Measurements from ENCODE around the gene C15orf40. TPM values are rescaled to one million over a fixed set of nuclear protein-coding genes. Genes with fewer than 3 reads are reported as not detected.
A peak's percentile ranks its signal among the peaks of the same experiment; 100 is the strongest.
"Not testable (repeated sequence)": the region's sequence is repeated elsewhere in the genome, so short reads cannot be mapped to it uniquely, and the experiment has no call there.

C15orf40 gene
- total RNA-seq, 3 donors from 2014 or later: 10.2 to 26.8 (median 14.6) TPM

- H3K27me3 ChIP-seq: no peaks in the 10 kb centered on the region
- H3K36me3 ChIP-seq: no peaks in the 10 kb centered on the region
- peak; percentile 34 to 62 for DNase-seq (ENCODE audit: low spot score in 2 of 2)
- TF ChIP-seq, protein P1, sequence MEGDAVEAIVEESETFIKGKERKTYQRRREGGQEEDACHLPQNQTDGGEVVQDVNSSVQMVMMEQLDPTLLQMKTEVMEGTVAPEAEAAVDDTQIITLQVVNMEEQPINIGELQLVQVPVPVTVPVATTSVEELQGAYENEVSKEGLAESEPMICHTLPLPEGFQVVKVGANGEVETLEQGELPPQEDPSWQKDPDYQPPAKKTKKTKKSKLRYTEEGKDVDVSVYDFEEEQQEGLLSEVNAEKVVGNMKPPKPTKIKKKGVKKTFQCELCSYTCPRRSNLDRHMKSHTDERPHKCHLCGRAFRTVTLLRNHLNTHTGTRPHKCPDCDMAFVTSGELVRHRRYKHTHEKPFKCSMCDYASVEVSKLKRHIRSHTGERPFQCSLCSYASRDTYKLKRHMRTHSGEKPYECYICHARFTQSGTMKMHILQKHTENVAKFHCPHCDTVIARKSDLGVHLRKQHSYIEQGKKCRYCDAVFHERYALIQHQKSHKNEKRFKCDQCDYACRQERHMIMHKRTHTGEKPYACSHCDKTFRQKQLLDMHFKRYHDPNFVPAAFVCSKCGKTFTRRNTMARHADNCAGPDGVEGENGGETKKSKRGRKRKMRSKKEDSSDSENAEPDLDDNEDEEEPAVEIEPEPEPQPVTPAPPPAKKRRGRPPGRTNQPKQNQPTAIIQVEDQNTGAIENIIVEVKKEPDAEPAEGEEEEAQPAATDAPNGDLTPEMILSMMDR (IDR thresholded peaks at IDR 0.05): peak in 2 of 3 donors; percentile 49 to 51
- TF ChIP-seq POLR2AphosphoS5 (IDR thresholded peaks at IDR 0.05) (no peak), POLR2A (IDR thresholded peaks at IDR 0.05) (no peak)
- intact Hi-C loops (cut with DNase I; ENCODE audit: low total_unique reads): no loop called here
- peaks cover 0 to 15% of the 10 kb centered on the region in 2 donors for H3K4me1 ChIP-seq
- no peaks in the 10 kb centered on the region for H3K9me3 ChIP-seq
- peak overlapping the region; percentile 82 to 93 for H3K27ac ChIP-seq
- peak overlapping the region; percentile 92 to 99 (median 93) for H3K4me3 ChIP-seq
Observed at GRCh38 chr15:83010709-83011270, 649 bp downstream of the C15orf40 start.

DNA sequence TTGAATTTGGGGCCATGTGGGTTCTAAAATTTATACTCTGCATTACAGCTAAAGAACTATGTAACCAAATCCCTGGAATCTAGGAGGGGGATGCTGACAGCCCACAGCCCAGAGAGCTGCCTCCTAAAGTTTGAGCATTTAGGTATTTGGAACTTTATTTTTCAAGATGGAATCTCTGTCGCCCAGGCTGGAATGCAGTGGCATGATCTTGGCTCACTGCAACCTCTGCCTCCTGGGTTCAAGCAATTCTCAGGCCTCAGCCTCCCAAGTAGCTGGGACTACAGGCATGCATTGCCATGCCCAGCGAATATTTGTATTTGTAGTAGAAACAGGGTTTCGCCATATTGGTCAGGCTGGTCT is 10.8 kb downstream of the C15orf40 start:
- H3K36me3 ChIP-seq; H3K4me1 ChIP-seq; H3K9me3 ChIP-seq; intact Hi-C loops (cut with DNase I; ENCODE audit: low total_unique reads); H3K4me3 ChIP-seq; H3K27ac ChIP-seq; H3K27me3 ChIP-seq; DNase-seq (ENCODE audit: low spot score in 2 of 2): not testable (repeated sequence)

DNA sequence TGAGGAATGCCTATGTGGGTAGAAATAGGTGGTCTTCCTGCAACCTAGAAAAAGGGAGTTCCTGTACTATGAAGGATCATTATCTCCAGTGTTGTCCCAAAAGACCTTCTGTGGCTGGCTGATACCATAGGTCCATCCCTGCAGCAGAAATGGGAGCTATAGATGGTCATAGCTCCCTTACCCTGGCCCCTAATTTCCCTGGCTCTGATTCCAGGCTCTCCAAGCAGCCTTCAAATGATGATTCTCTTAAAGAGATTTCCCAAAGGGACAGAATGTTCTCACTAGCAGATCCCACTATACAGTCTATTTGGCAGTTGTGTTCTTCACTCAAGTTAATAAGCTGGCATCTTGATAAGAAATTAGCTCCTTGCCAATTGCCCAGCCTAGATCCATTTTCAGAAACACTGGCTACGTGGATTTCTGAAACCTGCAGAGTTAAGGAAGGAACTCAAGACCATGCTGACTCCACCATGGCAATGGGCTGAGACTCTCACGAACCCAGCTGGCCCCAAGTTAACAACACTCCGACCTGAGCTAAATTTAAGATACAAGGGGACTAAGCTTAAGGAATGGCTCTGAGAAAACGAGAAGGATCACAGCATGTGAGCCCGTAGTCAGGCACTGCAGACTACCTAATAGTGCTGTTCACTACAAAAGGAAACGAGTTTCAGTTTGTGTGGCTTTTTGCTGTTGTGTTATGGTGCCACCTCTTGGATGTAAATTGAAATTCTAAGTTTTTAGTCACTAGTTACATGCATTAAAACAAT is 11.4 kb downstream of the C15orf40 start:
- H3K36me3 ChIP-seq: no peaks in the 10 kb centered on the region
- peak overlapping the region in 2 of 3 donors; percentile 27 to 46 for H3K4me3 ChIP-seq
- DNase-seq (ENCODE audit: low spot score in 2 of 2): no peak
- TF ChIP-seq, protein P1 (IDR thresholded peaks at IDR 0.05): peak in 2 of 3 donors; percentile 48 to 57
- no peak for TF ChIP-seq POLR2AphosphoS5 (IDR thresholded peaks at IDR 0.05)
- no peaks in the 10 kb centered on the region for H3K9me3 ChIP-seq
- no peaks in the 10 kb centered on the region for H3K27me3 ChIP-seq
- intact Hi-C loops (cut with DNase I; ENCODE audit: low total_unique reads): no loop called here
- no peaks in the 10 kb centered on the region for H3K4me1 ChIP-seq
- peak overlapping the region in 1 of 2 donors; percentile 31 for H3K27ac ChIP-seq

GRCh38 chr15:82999426-82999825 is 12.0 kb downstream of the C15orf40 start:
- Histone ChIP-seq H3K27ac (no peak overlapping the region), H3K27me3 (no peaks in the 10 kb centered on the region), H3K4me1 (no peaks in the 10 kb centered on the region), H3K9me3 (no peaks in the 10 kb centered on the region), H3K4me3 (no peak overlapping the region), H3K36me3 (no peaks in the 10 kb centered on the region)
- intact Hi-C loops (cut with DNase I; ENCODE audit: low total_unique reads): no loop called here
- no peak for DNase-seq (ENCODE audit: low spot score in 2 of 2)
- no peak for TF ChIP-seq POLR2AphosphoS5 (IDR thresholded peaks at IDR 0.05)
- no peak for TF ChIP-seq POLR2A (IDR thresholded peaks at IDR 0.05)
- TF ChIP-seq, protein P1 (IDR thresholded peaks at IDR 0.05): no peak

DNA sequence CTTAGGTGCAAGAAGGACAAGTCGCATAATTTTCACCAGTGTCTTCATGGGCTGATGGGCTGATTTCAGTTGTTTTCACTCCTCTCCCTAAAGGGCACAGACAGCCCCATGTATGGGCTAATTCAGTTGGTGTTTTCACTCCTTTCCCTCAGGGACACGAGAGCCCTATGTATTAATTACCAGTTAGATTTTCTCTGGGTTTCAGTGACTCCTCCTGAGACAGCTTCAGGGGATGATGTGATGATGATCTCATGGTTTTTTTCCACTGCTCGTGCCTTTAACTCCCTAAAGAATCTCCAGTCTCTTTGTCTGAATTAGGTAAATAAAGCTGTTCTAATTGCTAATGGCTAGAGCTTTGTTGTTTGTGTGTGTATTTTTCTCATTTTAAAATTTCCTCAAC is 15.5 kb downstream of the C15orf40 start:
- intact Hi-C loops (cut with DNase I; ENCODE audit: low total_unique reads): no loop called here
- Histone ChIP-seq H3K9me3 (no peaks in the 10 kb centered on the region), H3K4me1 (no peaks in the 10 kb centered on the region), H3K4me3 (no peak overlapping the region), H3K27ac (no peak overlapping the region), H3K27me3 (no peaks in the 10 kb centered on the region), H3K36me3 (no peaks in the 10 kb centered on the region)
- no peak for DNase-seq (ENCODE audit: low spot score in 2 of 2)
- TF ChIP-seq, protein P1 (IDR thresholded peaks at IDR 0.05): no peak
- no peak for TF ChIP-seq POLR2A (IDR thresholded peaks at IDR 0.05)
- no peak for TF ChIP-seq POLR2AphosphoS5 (IDR thresholded peaks at IDR 0.05)

All from breast epithelium (tissue), 4 donors.